ENCODE measurements around the gene SH3TC2.
"Not testable (repeated sequence)": the region's sequence is repeated elsewhere in the genome, so short reads cannot be mapped to it uniquely, and the experiment has no call there.

The SH3TC2 gene

DNA sequence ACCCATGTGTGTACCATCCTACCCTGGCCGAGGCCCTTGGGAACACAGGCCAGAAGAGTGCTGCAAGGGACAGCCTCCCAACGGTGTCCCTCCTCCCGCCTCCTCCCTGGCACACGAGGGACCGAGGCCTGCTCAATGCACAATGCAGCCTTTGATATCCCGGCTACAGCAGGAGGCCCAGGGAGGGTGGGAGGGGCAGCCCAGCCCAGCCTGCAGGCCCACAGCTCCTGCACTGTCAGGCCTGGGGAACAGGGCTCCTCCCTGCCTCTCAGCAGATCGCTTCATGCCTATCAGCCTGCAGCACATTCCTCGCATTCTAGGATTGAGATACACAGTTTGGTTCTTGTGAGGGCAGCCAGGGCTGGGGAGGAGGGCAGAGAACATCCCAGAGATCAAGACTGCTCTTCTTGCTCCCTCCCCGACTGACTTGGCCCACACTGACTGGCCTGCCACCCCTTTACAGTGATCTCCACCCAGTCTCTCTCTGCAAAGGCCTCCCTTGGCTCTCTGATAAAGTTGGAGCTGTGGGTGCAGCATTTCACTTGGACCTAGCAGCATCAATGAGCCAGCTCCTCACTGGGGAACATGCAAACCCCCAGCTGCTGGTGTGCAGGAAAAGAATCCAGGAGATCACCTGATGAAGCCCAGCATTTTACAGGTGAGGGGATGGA lies at the start of gene SH3TC2:
Gene SH3TC2, minus strand, starts transcription at position 46 of the 671 bp plus-strand sequence. Its CDS starts 40 bp downstream, at position 6.
- DNase-seq (ENCODE audit: low read depth in 2 of 2): no peak

- DNase-seq (ENCODE audit: low read depth in 2 of 2): no peak
Observed at GRCh38 chr5:149110406-149110805, 47.5 kb upstream of the SH3TC2 start.

- no peak for DNase-seq (ENCODE audit: low read depth in 2 of 2)
Observed at GRCh38 chr5:149108651-149109280, 45.9 kb upstream of the SH3TC2 start.

GRCh38 chr5:149100331-149100730 lies 37.5 kb upstream of the SH3TC2 start:
- DNase-seq (ENCODE audit: low read depth in 2 of 2): no peak

DNA sequence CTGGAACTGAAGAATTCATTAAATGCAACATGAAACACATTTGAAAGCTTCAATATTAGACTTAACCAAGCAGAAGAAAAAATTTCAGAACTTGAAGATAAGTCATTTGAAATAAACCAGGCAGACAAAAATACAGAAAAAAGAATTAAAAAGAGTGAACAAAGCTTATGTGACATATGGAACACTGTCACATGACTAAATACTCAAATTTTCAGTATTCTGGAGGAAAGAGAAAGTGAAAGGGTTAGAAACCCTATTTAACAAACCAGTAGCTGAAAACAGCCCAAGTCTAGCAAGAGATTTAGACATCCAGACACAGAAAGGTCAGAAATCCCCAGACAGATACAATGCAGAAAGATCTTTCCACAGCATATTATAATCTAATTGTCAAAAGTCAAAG lies 37.1 kb upstream of the SH3TC2 start:
- no peak for DNase-seq (ENCODE audit: low read depth in 2 of 2)

- no peak for DNase-seq (ENCODE audit: low read depth in 2 of 2)
Observed at GRCh38 chr5:149094996-149095395, 32.1 kb upstream of the SH3TC2 start.

DNA sequence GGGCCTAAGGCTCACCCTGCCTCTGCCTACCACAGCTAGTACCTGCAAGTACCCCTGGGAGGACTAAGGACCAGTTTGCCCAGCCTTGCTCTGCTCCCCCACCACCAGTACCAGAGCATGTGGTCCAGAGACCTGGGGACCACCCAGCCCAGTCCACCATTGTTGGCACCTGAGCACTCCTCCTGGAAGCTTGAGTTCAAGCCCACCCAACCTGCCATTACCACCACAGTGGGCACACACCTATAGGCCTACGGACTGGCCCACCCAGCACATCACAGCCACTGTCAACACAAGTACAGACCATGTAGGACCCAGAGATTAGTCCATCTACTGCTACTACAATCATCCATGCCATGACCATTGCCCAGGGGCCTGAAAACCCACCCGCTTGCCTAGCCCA lies 30.8 kb upstream of the SH3TC2 start:
- DNase-seq (ENCODE audit: low read depth in 2 of 2): no peak

DNA sequence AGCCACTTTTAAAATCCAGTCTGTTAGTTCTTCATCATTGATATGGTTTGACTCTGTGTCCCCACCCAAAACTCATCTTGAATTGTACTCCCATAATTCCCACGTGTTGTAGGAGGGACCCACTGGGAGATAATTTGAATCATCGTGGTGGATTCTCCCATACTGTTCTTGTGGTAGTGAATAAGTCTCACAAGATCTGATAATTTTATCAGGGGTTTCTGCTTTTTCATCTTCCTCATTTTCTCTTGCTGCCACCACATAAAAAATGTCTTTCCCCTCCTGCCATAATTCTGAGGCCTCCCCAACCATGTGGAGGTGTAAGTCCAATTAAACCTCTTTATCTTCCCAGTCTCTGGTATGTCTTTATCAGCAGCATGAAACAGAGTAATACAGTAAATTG lies 26.9 kb upstream of the SH3TC2 start:
- no peak for DNase-seq (ENCODE audit: low read depth in 2 of 2)

GRCh38 chr5:149088686-149089085 lies 25.8 kb upstream of the SH3TC2 start:
- DNase-seq (ENCODE audit: low read depth in 2 of 2): no peak

DNA sequence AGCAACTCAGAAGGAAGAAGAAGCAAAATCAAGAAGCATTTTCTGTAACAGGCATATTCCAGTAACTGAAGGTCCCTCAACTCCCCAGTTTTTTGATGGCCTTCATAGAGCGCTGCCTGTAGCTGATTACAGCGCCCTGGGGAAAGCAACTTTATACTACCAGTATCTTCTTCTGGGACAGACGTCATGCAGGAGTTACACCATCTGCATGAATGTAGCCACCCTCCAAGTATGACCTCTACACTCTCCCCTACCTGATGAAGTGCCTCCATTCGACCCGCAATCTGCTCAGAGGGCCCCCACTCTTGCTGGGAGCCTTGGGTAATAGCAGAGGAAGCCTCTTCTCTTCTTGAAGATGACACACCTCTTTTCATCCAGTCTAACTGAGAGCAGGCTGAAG lies 21.0 kb upstream of the SH3TC2 start:
- DNase-seq (ENCODE audit: low read depth in 2 of 2): no peak

GRCh38 chr5:149082271-149082670 lies 19.4 kb upstream of the SH3TC2 start:
- no peak for DNase-seq (ENCODE audit: low read depth in 2 of 2)

DNA sequence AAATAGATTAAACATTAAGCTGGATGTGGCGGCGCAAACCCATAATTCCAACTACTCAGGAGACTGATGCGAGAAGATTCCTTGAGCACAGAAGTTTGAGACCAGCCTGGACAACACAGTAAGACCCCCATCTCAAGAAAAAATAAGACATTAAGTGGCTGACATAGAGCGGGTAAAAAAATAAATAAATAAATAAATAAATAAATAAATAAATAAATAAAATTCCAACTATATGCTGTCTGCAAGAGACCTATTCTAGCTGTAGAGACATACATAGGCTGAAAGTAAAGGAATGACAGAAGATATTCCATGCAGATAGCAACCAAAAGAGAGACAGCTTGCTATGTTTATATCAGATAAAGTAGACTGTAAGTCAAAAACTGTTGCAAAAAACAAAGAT lies 17.4 kb upstream of the SH3TC2 start:
- no peak for DNase-seq (ENCODE audit: low read depth in 2 of 2)

GRCh38 chr5:149079883-149080282 lies 17.0 kb upstream of the SH3TC2 start:
- no peak for DNase-seq (ENCODE audit: low read depth in 2 of 2)

DNA sequence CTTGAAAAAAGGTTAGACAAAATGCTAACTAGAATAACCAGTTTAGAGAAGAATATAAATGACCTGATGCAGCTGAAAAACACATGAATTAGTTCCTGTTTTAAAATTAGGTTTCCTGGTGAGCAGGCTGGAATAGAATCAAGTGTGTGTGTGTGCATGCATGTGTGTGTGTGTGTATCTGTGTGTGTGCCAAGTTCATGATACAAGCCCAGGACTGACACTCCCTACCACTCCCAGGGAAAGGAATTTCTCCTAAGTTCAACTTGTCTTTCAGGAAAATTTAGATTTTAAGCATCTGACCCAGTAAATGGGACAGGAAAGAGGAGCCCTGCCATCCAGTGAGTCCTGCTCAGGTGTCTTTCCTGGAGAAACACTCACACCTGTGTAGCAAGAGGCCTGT lies 11.2 kb upstream of the SH3TC2 start:
- DNase-seq (ENCODE audit: low read depth in 2 of 2): not testable (repeated sequence)

DNA sequence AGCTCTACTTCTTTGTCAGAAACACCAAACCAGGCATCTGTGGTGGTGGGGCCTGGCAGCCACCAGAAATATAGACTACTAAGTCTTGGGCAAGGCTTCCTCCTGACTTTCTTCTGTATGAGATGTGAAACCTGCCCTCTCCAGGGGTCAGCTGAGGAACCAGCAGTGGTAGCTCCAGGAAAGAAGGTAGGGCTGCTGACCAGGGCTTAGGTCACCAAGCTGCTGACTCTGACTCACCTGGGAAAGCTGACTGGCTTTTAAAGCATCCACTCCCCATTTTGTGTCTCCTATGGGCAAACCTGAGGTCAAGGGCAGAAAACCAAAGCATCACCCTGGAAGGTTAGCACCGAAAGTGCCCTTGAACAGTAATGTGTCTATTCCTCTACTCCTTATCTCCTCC lies 10.4 kb upstream of the SH3TC2 start:
- DNase-seq (ENCODE audit: low read depth in 2 of 2): no peak

DNA sequence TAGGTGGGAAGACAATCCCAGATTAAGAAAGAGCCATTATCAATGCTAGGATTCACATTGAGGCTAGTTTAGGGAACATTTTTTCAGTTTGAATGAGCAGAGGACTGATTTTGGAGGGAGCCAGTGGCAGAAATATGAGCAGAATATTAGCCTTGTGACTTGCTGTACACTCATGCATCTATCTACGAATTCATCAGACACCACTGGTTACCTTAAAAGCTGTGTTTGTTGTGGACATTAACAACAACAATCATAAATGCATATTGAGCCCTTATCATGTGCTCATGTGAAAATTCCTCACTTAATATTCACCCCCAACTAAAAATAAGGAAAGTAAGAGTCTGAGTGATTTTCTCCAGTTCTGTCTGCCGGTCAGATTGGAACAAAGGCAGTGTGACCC lies 9.9 kb upstream of the SH3TC2 start:
- DNase-seq (ENCODE audit: low read depth in 2 of 2): no peak

GRCh38 chr5:149072376-149072775 lies 9.5 kb upstream of the SH3TC2 start:
- no peak for DNase-seq (ENCODE audit: low read depth in 2 of 2)

DNA sequence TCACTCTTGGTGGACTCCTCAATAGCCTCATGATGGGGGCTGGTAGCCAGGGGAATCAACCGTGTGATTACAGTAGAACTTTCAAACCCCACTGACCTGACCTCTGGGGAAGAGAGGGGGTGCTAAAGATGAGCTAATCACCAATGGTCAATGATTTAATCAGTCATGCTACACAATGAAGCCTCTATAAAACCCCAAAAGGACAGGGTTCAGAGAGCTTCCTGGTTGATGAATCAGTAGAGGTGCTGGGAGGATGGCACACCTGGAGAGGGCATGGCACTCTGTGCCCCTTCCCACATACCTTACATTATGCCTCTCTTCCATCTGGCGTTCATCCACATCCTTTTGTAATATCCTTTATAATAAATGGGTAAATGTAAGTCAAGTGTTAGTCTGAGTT lies 8.9 kb upstream of the SH3TC2 start:
- no peak for DNase-seq (ENCODE audit: low read depth in 2 of 2)

DNA sequence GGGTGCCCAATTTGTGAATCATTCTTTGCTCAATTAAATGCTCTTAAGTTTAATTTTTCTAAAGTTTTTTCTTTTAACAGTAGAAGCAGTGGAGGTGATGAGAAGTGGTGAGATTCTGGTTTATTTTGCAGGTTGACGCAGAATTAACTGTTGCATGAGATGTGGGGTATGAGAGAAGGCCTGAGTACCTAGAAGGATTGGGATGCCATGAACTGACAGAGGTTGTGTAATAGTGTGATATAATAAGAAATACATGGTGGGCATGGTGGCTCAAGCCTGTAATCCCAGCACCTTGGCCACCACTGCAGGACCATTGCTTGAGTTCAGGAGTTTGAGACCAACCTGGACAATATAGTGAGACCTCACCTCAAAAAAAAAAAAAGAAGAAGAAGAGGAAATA lies 8.4 kb upstream of the SH3TC2 start:
- no peak for DNase-seq (ENCODE audit: low read depth in 2 of 2)

DNA sequence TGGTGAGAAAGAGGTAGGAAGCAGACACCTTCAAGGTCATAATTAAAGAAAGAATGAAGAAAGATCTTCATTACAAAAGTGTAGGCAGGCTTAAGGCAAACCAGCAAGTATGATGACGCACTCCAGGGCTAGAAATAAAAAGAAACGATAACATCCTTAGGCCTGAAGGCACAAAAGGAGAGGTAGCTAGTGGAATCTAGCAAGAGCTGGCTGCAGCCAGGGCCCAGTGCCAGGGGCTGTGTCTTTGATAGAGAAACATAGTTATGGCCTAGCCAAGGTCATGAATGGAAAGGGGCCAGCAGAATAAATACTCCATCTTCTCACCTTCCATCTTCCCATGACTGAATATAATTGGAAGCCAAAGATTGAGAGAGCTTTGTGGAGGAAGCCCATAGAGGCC lies 6.8 kb upstream of the SH3TC2 start:
- DNase-seq (ENCODE audit: low read depth in 2 of 2): no peak

GRCh38 chr5:149063896-149064478 lies 1.1 kb upstream of the SH3TC2 start:
- no peak for DNase-seq (ENCODE audit: low read depth in 2 of 2)

- no peak for DNase-seq (ENCODE audit: low read depth in 2 of 2)
Observed at GRCh38 chr5:149062371-149063016, 368 bp downstream of the SH3TC2 start.

- no peak for DNase-seq (ENCODE audit: low read depth in 2 of 2)
Observed at GRCh38 chr5:149061341-149061740, 1.5 kb downstream of the SH3TC2 start.
